K562 (cell line): Measurements from ENCODE around the gene CLCNKA. TPM values are rescaled to one million over a fixed set of nuclear protein-coding genes. Genes with fewer than 3 reads are reported as not detected.

ENCODE experiments used
- AFF4 ChIP-seq: sonication (generic); formaldehyde crosslinking; IDR thresholded peaks from 2 replicates; pipeline ENCODE4 v1.8.0; 2023; ENCODE audit warnings: mild to moderate bottlenecking, missing genetic modification reagents
- CC2D1A ChIP-seq: fragments of 450-650 bp; IDR thresholded peaks from 2 replicates; pipeline ENCODE4 v1.6.1; 2017; ENCODE audit warnings: mild to moderate bottlenecking
- CREB1 ChIP-seq, 2 experiments: sonication (generic) in 1 of 2; formaldehyde crosslinking in 1 of 2; IDR thresholded peaks; 2 replicates each; pipeline versions ENCODE4 v1.6.1 to v1.8.0; 2012 to 2022; ENCODE audit warnings: inconsistent platforms in 1 of 2, mild to moderate bottlenecking in 1 of 2, missing genetic modification reagents in 1 of 2, moderate library complexity in 1 of 2
- HDGF ChIP-seq: fragments of 450-650 bp; IDR thresholded peaks from 2 replicates; pipeline ENCODE4 v1.6.1; 2016
- KLF16 ChIP-seq: IDR thresholded peaks from 2 replicates; pipeline ENCODE4 v1.6.1; 2016; ENCODE audit warnings: antibody characterized with exemption
- POLR3G ChIP-seq: IDR thresholded peaks from 2 replicates; pipeline ENCODE4 v1.6.1; 2011; ENCODE audit not compliant: insufficient read length, insufficient replicate concordance; ENCODE audit errors: extremely low read depth
- RNF219 ChIP-seq: fragments of 250-450 bp; sonication (Bioruptor Pico); IDR thresholded peaks from 2 replicates; pipeline ENCODE4 v1.5.0; 2022; ENCODE audit warnings: mild to moderate bottlenecking
- XRCC4 ChIP-seq: IDR thresholded peaks from one replicate; pipeline ENCODE4 v1.6.1; 2011; ENCODE audit not compliant: insufficient read depth, insufficient read length; ENCODE audit errors: extremely low read depth
- ZNF551 ChIP-seq: fragments of 250-450 bp; sonication (Bioruptor Pico); IDR thresholded peaks from 2 replicates; pipeline ENCODE4 v1.5.0; 2021; ENCODE audit warnings: mild to moderate bottlenecking, moderate library complexity
- ZNF57 ChIP-seq: fragments of 450-650 bp; formaldehyde crosslinking; IDR thresholded peaks from 2 replicates; pipeline ENCODE4 v1.4.0; 2020; ENCODE audit warnings: mild to moderate bottlenecking, moderate library complexity
- ZNF780A ChIP-seq: fragments of 250-450 bp; sonication (Bioruptor Pico); IDR thresholded peaks from 2 replicates; pipeline ENCODE4 v1.5.0; 2021; ENCODE audit warnings: mild to moderate bottlenecking
- polyA plus RNA-seq, 8 experiments: library from polyadenylated mRNA; depleted of rRNA in 4 of 8; stranded (reverse) in 5 of 8; unstranded in 3 of 8; fragments of >200 nt; fragmentation: Nextera tagmentation in 2 of 8; fragmentation: Illumina TruSeq in 1 of 8; extraction: Ambion mirVana in 2 of 8; extraction: Trizol in 1 of 8; gene quantifications; 2 replicates each; pipeline versions ENCODE4 v1.2.1 to v1.2.3, GENCODE V29; 2011 to 2014; ENCODE audit warnings: inconsistent platforms in 1 of 8, missing spikeins in 1 of 8
- total RNA-seq, 7 experiments: library from RNA; depleted of rRNA in 6 of 7; stranded (reverse); fragments of >200 nt in 6 of 7; fragmentation: Illumina TruSeq in 2 of 7; extraction: Trizol in 2 of 7; gene quantifications; 2 replicates each; pipeline versions ENCODE4 v1.2.1 to v1.2.3, GENCODE V29; 2011 to 2021; ENCODE audit warnings: low replicate concordance in 1 of 7
- TF ChIP-seq, protein P1 (sequence below): conservative IDR thresholded peaks from 2 replicates; pipeline ENCODE4 v1.6.1; 2011; ENCODE audit warnings: low read depth, mild to moderate bottlenecking, low read length; ENCODE audit not compliant: control insufficient read depth
- TF ChIP-seq, protein P2 (sequence below): sonication (generic); formaldehyde crosslinking; IDR thresholded peaks from 2 replicates; pipeline ENCODE4 v1.8.0; 2023; ENCODE audit warnings: missing genetic modification reagents, mild to moderate bottlenecking, borderline replicate concordance

The CLCNKA gene
- total and polyA plus RNA-seq, 9 of the 15 experiments (the other 6 are each of a cell fraction or from before 2014, with no cell fraction given): 0.03 to 0.37 (median 0.10) TPM; not detected in 3

DNA sequence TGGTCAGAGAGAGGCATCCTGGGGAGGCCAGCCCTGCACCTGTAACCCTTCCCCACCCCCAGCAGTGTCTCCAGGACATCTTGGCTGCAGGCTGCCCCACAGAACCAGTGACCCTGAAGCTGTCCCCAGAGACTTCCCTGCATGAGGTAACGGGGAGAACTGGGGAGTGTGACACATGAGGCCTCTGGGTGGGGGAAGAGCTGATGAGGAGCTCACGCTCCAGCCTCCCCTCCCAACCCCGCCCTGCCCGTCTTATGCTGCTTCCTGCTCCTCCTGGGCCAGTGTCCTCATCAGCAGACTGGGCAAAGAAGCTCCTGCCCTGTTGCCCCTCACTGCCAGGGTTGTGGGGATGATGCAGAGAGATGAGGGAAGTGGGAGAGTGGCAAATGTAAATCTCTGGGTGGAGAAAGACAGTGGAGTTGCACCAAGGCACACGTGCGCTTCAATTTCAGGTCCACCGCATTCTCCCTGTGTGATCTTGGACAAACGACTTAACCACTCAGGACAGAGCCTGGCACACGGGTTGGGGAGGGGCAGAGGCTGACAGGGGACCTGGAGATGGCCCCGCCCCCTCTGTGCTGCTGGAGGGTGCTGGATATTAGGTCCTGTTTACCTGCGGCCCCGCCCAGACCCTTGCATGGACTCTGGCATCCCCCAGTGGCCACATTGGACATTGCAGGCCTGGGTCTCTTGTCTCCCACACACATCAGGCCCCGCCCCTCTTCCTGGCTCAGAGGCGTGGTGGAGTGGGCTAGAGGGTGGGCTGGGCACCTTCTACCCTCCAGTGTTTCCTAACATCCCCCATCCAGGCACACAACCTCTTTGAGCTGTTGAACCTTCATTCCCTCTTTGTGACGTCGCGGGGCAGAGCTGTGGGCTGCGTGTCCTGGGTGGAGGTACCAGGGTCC is 34.0 kb downstream of the CLCNKA start (continued):
- TF ChIP-seq AFF4 (CRISPR knock-in tag): no peak
- TF ChIP-seq ZNF551 (CRISPR knock-in tag): no peak
- TF ChIP-seq KLF16: peak; percentile 93
- no peak for TF ChIP-seq XRCC4
- TF ChIP-seq ZNF57: no peak
- no peak for TF ChIP-seq ZNF780A
- TF ChIP-seq, protein P1, sequence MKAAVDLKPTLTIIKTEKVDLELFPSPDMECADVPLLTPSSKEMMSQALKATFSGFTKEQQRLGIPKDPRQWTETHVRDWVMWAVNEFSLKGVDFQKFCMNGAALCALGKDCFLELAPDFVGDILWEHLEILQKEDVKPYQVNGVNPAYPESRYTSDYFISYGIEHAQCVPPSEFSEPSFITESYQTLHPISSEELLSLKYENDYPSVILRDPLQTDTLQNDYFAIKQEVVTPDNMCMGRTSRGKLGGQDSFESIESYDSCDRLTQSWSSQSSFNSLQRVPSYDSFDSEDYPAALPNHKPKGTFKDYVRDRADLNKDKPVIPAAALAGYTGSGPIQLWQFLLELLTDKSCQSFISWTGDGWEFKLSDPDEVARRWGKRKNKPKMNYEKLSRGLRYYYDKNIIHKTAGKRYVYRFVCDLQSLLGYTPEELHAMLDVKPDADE: no peak; the same call in 1 of the 2 replicates
- TF ChIP-seq, protein P2, sequence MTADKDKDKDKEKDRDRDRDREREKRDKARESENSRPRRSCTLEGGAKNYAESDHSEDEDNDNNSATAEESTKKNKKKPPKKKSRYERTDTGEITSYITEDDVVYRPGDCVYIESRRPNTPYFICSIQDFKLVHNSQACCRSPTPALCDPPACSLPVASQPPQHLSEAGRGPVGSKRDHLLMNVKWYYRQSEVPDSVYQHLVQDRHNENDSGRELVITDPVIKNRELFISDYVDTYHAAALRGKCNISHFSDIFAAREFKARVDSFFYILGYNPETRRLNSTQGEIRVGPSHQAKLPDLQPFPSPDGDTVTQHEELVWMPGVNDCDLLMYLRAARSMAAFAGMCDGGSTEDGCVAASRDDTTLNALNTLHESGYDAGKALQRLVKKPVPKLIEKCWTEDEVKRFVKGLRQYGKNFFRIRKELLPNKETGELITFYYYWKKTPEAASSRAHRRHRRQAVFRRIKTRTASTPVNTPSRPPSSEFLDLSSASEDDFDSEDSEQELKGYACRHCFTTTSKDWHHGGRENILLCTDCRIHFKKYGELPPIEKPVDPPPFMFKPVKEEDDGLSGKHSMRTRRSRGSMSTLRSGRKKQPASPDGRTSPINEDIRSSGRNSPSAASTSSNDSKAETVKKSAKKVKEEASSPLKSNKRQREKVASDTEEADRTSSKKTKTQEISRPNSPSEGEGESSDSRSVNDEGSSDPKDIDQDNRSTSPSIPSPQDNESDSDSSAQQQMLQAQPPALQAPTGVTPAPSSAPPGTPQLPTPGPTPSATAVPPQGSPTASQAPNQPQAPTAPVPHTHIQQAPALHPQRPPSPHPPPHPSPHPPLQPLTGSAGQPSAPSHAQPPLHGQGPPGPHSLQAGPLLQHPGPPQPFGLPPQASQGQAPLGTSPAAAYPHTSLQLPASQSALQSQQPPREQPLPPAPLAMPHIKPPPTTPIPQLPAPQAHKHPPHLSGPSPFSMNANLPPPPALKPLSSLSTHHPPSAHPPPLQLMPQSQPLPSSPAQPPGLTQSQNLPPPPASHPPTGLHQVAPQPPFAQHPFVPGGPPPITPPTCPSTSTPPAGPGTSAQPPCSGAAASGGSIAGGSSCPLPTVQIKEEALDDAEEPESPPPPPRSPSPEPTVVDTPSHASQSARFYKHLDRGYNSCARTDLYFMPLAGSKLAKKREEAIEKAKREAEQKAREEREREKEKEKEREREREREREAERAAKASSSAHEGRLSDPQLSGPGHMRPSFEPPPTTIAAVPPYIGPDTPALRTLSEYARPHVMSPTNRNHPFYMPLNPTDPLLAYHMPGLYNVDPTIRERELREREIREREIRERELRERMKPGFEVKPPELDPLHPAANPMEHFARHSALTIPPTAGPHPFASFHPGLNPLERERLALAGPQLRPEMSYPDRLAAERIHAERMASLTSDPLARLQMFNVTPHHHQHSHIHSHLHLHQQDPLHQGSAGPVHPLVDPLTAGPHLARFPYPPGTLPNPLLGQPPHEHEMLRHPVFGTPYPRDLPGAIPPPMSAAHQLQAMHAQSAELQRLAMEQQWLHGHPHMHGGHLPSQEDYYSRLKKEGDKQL (CRISPR knock-in tag): no peak
- TF ChIP-seq RNF219: no peak
- TF ChIP-seq HDGF: peak; percentile 95
- TF ChIP-seq CREB1 (IDR thresholded peaks at IDR 0.05): 0 out of 2 replicates have a peak, but pooled peaks have one; percentile 9
- no peak; the same call in 1 of the 2 replicates for TF ChIP-seq CREB1 (CRISPR knock-in tag; IDR thresholded peaks at IDR 0.05)
- TF ChIP-seq POLR3G: no peak
- TF ChIP-seq CC2D1A: peak; percentile 76
